PC-3 (cell line): ENCODE data around the gene ARL14EPL. TPM values are rescaled to one million over a fixed set of nuclear protein-coding genes. Genes with fewer than 3 reads are reported as not detected.

Source experiments
- ATAC-seq: fragments of 200-7000 bp; cut with Tn5 transposase; 2 replicates; pipeline ENCODE4 v1.9.1; 2020; ENCODE audit warnings: mild to moderate bottlenecking, moderate library complexity
- BruUV-seq: library from RNA; stranded (reverse); fragments of 400-500 nt; replicated peaks from 2 replicates; lab custom pipeline; 2021; lab: Mats Ljungman, UMichigan
- CTCF ChIA-PET: fragments of 300-600 bp; sonication (Branson Sonifier 250); formaldehyde crosslinking; loops from one replicate; lab custom pipeline; 2022; ENCODE audit warnings: antibody characterized with exemption; lab: Charles Lee
- POLR2A ChIA-PET: fragments of 300-600 bp; sonication (Branson Sonifier 250); formaldehyde crosslinking; loops from one replicate; lab custom pipeline; 2022; ENCODE audit warnings: antibody characterized with exemption; ENCODE audit not compliant: unreplicated experiment; lab: Charles Lee
- DNase-seq: peaks from one replicate; pipeline ENCODE4 v3.0.0-alpha.2; 2015
- H2AFZ ChIP-seq: fragments of 300-600 bp; sonication (generic); 2 replicates; pipeline ENCODE4 v1.6.0; 2016; ENCODE audit warnings: antibody characterized with exemption, low read length
- H3F3A ChIP-seq: fragments of 300-600 bp; sonication (generic); one replicate; pipeline ENCODE4 v1.6.0; 2017; ENCODE audit warnings: antibody characterized with exemption, low read length, control low read depth, mild to moderate bottlenecking; ENCODE audit not compliant: unreplicated experiment
- H3K27ac ChIP-seq: fragments of 300-600 bp; sonication (generic); 2 replicates; pipeline ENCODE4 v1.5.1; 2016; ENCODE audit warnings: mild to moderate bottlenecking, low read length
- H3K27me3 ChIP-seq: fragments of 300-600 bp; sonication (generic); 2 replicates; pipeline ENCODE4 v1.6.1; 2016; ENCODE audit warnings: low read length, mixed read lengths
- H3K36me3 ChIP-seq: fragments of 300-600 bp; sonication (generic); 2 replicates; pipeline ENCODE4 v1.6.1; 2016; ENCODE audit warnings: low read depth, mixed run types, low read length, mixed read lengths
- H3K4me1 ChIP-seq: fragments of 300-600 bp; sonication (generic); 2 replicates; pipeline ENCODE4 v1.5.1; 2016; ENCODE audit warnings: low read length; ENCODE audit not compliant: insufficient read depth
- H3K4me2 ChIP-seq: fragments of 300-600 bp; sonication (generic); 2 replicates; pipeline ENCODE4 v1.6.0; 2016; ENCODE audit warnings: low read length
- H3K4me3 ChIP-seq: fragments of 300-600 bp; sonication (generic); 2 replicates; pipeline ENCODE4 v1.5.1; 2016; ENCODE audit warnings: mild to moderate bottlenecking, low read length, mixed read lengths
- H3K79me2 ChIP-seq: fragments of 300-600 bp; sonication (generic); 2 replicates; pipeline ENCODE4 v1.6.1; 2017; ENCODE audit warnings: low read length, mixed read lengths
- H3K9ac ChIP-seq: fragments of 300-600 bp; sonication (generic); 2 replicates; pipeline ENCODE4 v1.6.0; 2016; ENCODE audit warnings: mild to moderate bottlenecking, low read length
- H3K9me2 ChIP-seq: fragments of 300-600 bp; sonication (generic); replicated peaks from 2 replicates; pipeline ENCODE4 v1.6.1; 2016; ENCODE audit warnings: mixed run types, low read length, mixed read lengths
- H3K9me3 ChIP-seq: fragments of 300-600 bp; sonication (generic); 2 replicates; pipeline ENCODE4 v1.6.1; 2016; ENCODE audit warnings: low read length, mixed read lengths
- H4K20me1 ChIP-seq: fragments of 300-600 bp; sonication (generic); 2 replicates; pipeline ENCODE4 v1.6.1; 2016; ENCODE audit warnings: low read length, mixed read lengths
- EZH2 ChIP-seq: fragments of 300-600 bp; sonication (generic); IDR thresholded peaks from one replicate; pipeline ENCODE4 v1.6.1; 2017; ENCODE audit warnings: antibody characterized with exemption, mild to moderate bottlenecking, low read length; ENCODE audit not compliant: unreplicated experiment
- EZH2phosphoT487 ChIP-seq: fragments of 300-600 bp; sonication (generic); IDR thresholded peaks from 2 replicates; pipeline ENCODE4 v1.6.1; 2018; ENCODE audit warnings: mild to moderate bottlenecking, antibody characterized with exemption, low read length, borderline replicate concordance
- intact Hi-C: fragments of 100-400 bp; cut with micrococcal nuclease; formaldehyde crosslinking; loops from 2 replicates; pipeline ENCODE4 v1.9.0; 2023
- total RNA-seq: library from RNA; depleted of rRNA; stranded (reverse); fragments of >200 nt; gene quantifications from 2 replicates; pipeline ENCODE4 v1.2.3, GENCODE V29; 2014
- TF ChIP-seq, protein P1 (sequence below): fragments of 300-600 bp; sonication (generic); conservative IDR thresholded peaks from 2 replicates; pipeline ENCODE4 v1.5.1; 2017; ENCODE audit warnings: antibody characterized with exemption, low read depth, mild to moderate bottlenecking, low read length

ARL14EPL gene
- total RNA-seq, 1 experiment from 2014 or later: not detected

DNA sequence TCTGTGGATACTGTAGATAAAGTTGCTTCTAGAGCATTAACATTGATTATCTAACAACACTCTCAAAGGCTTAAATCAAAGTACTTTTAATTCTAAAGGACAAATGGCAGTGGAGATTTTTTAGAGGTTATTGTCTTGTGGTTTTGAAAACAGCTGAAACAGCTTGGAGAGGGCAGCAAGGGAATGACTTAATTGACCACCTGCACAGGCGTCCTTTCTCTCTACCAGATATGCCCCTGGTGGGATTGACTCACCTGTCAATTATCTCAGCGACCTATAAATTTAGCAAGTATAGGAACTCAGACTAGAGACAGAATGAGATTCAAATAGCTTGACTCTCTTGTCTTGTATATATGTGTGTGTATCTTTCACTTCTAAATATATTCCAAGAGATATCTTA, 13.5 kb downstream of the ARL14EPL start:
- Histone ChIP-seq H2AFZ (no peak overlapping the region), H3K36me3 (no peaks in the 10 kb centered on the region), H3K9me3 (no peaks in the 10 kb centered on the region), H3K4me2 (no peak overlapping the region), H3K79me2 (no peaks in the 10 kb centered on the region), H3K27me3 (no peaks in the 10 kb centered on the region), H3K4me1 (peaks cover 17% of the 10 kb centered on the region), H4K20me1 (no peaks in the 10 kb centered on the region), H3K27ac (no peak overlapping the region), H3K4me3 (no peak overlapping the region), H3K9ac (no peak overlapping the region), H3F3A (no peaks in the 10 kb centered on the region), H3K9me2 (no peaks in the 10 kb centered on the region)
- ChIA-PET POLR2A (no interaction called here), CTCF (no interaction called here)
- peak; percentile 22; the same call in 1 of the 2 replicates for ATAC-seq
- intact Hi-C loops: no loop called here
- no peak for DNase-seq
- BruUV-seq: no TSS peak
- TF ChIP-seq, protein P1, sequence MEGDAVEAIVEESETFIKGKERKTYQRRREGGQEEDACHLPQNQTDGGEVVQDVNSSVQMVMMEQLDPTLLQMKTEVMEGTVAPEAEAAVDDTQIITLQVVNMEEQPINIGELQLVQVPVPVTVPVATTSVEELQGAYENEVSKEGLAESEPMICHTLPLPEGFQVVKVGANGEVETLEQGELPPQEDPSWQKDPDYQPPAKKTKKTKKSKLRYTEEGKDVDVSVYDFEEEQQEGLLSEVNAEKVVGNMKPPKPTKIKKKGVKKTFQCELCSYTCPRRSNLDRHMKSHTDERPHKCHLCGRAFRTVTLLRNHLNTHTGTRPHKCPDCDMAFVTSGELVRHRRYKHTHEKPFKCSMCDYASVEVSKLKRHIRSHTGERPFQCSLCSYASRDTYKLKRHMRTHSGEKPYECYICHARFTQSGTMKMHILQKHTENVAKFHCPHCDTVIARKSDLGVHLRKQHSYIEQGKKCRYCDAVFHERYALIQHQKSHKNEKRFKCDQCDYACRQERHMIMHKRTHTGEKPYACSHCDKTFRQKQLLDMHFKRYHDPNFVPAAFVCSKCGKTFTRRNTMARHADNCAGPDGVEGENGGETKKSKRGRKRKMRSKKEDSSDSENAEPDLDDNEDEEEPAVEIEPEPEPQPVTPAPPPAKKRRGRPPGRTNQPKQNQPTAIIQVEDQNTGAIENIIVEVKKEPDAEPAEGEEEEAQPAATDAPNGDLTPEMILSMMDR: no peak
- TF ChIP-seq EZH2phosphoT487 (no peak), EZH2 (no peak)

DNA sequence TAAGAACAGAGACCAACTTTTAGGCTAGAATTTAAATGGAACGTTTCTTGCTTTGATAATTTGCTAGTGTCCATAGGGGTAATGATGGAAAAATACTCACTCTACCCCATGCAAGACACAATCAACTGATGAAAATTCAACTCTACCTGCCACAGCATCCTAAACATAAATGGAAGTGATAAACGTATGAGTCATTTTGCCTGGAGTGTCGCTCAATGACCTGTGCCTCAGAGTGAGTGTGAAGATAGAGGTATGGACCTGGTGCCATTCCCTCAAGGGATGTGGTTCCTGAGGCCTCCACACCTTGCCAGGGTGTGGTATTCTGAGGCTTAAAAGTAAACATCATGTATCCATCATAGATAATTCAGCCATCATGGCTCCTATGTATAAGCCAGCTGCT, 14.0 kb downstream of the ARL14EPL start:
- ChIA-PET CTCF (no interaction called here), POLR2A (no interaction called here)
- Histone ChIP-seq H3K9me3 (no peaks in the 10 kb centered on the region), H3F3A (no peaks in the 10 kb centered on the region), H3K9me2 (no peaks in the 10 kb centered on the region), H3K4me2 (peak overlapping the region; percentile 4; the same call in 1 of the 2 replicates), H3K4me1 (peaks cover 17% of the 10 kb centered on the region), H3K27me3 (no peaks in the 10 kb centered on the region), H3K36me3 (no peaks in the 10 kb centered on the region), H3K9ac (no peak overlapping the region), H3K27ac (no peak overlapping the region), H3K79me2 (no peaks in the 10 kb centered on the region), H3K4me3 (no peak overlapping the region), H4K20me1 (no peaks in the 10 kb centered on the region), H2AFZ (no peak overlapping the region)
- BruUV-seq: no TSS peak
- ATAC-seq (peak; percentile 79), DNase-seq (peak; percentile 76)
- intact Hi-C loops: no loop called here
- TF ChIP-seq EZH2phosphoT487: no peak
- TF ChIP-seq, protein P1: no peak
- no peak for TF ChIP-seq EZH2

DNA sequence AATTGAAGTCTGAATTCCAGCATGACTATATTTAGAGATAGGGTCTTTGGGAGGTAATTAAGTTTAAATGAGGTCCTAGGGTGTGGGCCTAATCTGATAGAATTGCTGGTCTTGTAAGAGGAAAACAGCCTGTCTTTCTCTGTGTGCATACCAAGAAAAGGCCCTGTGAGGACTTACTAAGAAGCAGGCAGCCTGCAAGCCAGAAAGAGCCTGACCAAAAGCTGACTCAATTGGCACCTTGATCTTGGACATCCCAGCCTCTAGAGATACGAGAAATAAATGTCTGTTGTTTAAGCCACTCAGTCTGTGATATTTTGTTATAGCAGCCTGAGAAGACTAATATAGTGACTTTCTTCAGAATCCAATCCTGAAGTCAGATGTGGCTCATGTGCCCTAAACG, 14.6 kb downstream of the ARL14EPL start:
- POLR2A ChIA-PET: no interaction called here
- intact Hi-C loops: no loop called here

More for the DNA sequence above, 14.6 kb downstream of the ARL14EPL start:
- Histone ChIP-seq H3K27ac (no peak overlapping the region), H2AFZ (no peak overlapping the region), H3K9me2 (no peaks in the 10 kb centered on the region), H3K4me3 (no peak overlapping the region), H3F3A (no peaks in the 10 kb centered on the region), H3K4me2 (peak overlapping the region; percentile 4; the same call in 1 of the 2 replicates), H3K79me2 (no peaks in the 10 kb centered on the region), H3K9ac (no peak overlapping the region), H3K4me1 (peaks cover 17% of the 10 kb centered on the region), H3K36me3 (no peaks in the 10 kb centered on the region), H4K20me1 (no peaks in the 10 kb centered on the region), H3K27me3 (no peaks in the 10 kb centered on the region), H3K9me3 (no peaks in the 10 kb centered on the region)
- no peak for DNase-seq
- no peak for TF ChIP-seq EZH2phosphoT487
- TF ChIP-seq, protein P1: no peak
- TF ChIP-seq EZH2: no peak
- TSS peak; percentile 60 for BruUV-seq
- CTCF ChIA-PET: no interaction called here
- no peak; the same call in 1 of the 2 replicates for ATAC-seq
